ENCODE data around the gene KRT80.

GRCh38 chr12:52125476-52125900, 66.3 kb downstream of the KRT80 start:
- TF ChIP-seq POLR2AphosphoS5 (IDR thresholded peaks at IDR 0.05; ENCODE audit: low read depth, low read length), result no peak
- no peak for TF ChIP-seq POLR2A (IDR thresholded peaks at IDR 0.05; ENCODE audit: low read depth, low read length)

Data from GM12892 (cell line).